Skin epidermis (tissue), 12 donors: Measurements from ENCODE around the gene MMUT.
"Not testable (repeated sequence)": the region's sequence is repeated elsewhere in the genome, so short reads cannot be mapped to it uniquely, and the experiment has no call there.

Source experiments
- H3K27ac ChIP-seq, 21 experiments: fragments of 200-600 bp; sonication (generic) in 11 of 21; one replicate each; pipeline ENCODE4 v1.5.0; 2020; ENCODE audit warnings: mild to moderate bottlenecking in 3 of 21, inconsistent platforms in 2 of 21, moderate library complexity in 2 of 21
- H3K4me3 ChIP-seq, 7 experiments: fragments of 200-600 bp; sonication (generic) in 2 of 7; one replicate each; pipeline ENCODE4 v1.5.0; 2020; ENCODE audit warnings: inconsistent platforms in 2 of 7, mild to moderate bottlenecking in 2 of 7, moderate library complexity in 1 of 7

MMUT gene

DNA sequence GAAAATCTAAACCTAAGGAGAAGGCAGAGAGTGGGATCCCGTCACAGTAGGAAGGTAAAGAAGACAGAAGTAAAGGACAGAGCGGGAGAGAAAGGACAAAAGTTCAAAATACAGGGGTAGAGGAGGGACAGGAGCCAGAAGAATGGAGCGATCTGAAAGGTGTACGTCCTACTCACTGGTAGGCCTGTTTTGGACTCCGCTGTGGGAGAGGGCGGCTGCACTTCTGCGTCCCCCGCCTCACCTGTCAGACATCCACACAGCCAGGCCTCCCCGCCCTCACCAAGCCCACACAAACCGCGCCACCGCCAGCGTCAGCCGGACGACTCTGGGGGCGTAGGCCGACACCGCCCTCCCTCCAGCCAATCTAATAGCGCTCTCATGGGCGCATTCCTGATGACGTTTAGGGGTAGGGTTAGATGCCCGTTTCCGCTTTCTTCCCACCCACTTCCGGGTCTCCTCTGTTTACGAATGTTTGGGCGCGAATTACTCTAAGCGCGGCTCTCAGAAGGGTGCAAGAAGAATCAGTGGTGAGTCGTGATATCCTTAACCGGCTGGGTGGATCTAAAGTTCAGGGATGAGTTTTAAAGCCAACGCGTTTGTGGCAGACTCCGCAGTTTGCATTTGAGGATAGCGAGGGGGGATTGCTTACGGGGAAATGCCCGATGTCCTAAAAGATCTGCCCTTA, at the start of gene MMUT, which contains the start of gene CENPQ:
TSS of gene MMUT (minus strand) at position 327 of the 685 bp plus-strand sequence. CDS start 3,787 bp downstream, outside the sequence.
TSS of gene CENPQ (plus strand) at position 444 of the 685 bp plus-strand sequence. CDS start 6,807 bp downstream, outside the sequence.
- Histone ChIP-seq H3K4me3 (peak within 1 kb of the TSS; percentile 55 to 81 (median 73)), H3K27ac (peak within 1 kb of the TSS; percentile 33 to 95 (median 85))

GRCh38 chr6:49509342-49509741, 46.3 kb upstream of the MMUT start:
- no peak overlapping the region for H3K27ac ChIP-seq
- no peak overlapping the region for H3K4me3 ChIP-seq

- H3K27ac ChIP-seq = no peak overlapping the region
- H3K4me3 ChIP-seq = no peak overlapping the region
These were observed 43.6 kb upstream of the MMUT start for GRCh38 chr6:49506569-49507111.

DNA sequence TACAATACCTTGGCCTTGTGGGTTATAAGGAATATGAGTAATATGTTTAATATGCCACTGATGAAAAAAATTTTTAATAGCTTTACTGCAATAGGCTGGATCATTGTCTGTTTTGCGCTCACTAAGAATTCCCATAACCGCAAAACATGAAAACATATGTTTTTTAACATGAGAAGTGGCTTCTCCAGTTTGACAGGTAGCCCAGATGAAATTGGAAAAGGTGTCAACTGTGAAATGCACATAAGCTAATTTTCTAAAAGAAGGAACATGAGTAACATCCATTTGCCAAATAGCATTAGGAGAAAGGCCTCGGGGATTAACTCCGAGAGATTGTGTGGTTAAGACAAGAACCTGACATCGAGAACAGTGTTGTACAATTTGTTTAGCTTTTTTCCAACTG, 41.6 kb upstream of the MMUT start:
- H3K4me3 ChIP-seq = no peak overlapping the region
- H3K27ac ChIP-seq = no peak overlapping the region

GRCh38 chr6:49499623-49500022, 36.6 kb upstream of the MMUT start, which contains the start of gene GLYATL3:
Gene GLYATL3 (plus strand): TSS chr6:49499923. CDS start chr6:49511991, 12,068 bp downstream.
- no peak within 1 kb of the TSS for H3K27ac ChIP-seq

GRCh38 chr6:49499126-49499525, 36.1 kb upstream of the MMUT start:
- Histone ChIP-seq H3K4me3 (no peak overlapping the region), H3K27ac (no peak overlapping the region)

More at GRCh38 chr6:49499623-49500022, 36.6 kb upstream of the MMUT start, which contains the start of gene GLYATL3:
- no peak within 1 kb of the TSS for H3K4me3 ChIP-seq

GRCh38 chr6:49497304-49497703, 34.3 kb upstream of the MMUT start:
- no peak overlapping the region for H3K27ac ChIP-seq
- H3K4me3 ChIP-seq = no peak overlapping the region

GRCh38 chr6:49490633-49491032, 27.6 kb upstream of the MMUT start:
- H3K4me3 ChIP-seq = no peak overlapping the region
- no peak overlapping the region for H3K27ac ChIP-seq

- not testable (repeated sequence) for H3K4me3 ChIP-seq, H3K27ac ChIP-seq
These were observed 20.3 kb upstream of the MMUT start for GRCh38 chr6:49483380-49483779.

DNA sequence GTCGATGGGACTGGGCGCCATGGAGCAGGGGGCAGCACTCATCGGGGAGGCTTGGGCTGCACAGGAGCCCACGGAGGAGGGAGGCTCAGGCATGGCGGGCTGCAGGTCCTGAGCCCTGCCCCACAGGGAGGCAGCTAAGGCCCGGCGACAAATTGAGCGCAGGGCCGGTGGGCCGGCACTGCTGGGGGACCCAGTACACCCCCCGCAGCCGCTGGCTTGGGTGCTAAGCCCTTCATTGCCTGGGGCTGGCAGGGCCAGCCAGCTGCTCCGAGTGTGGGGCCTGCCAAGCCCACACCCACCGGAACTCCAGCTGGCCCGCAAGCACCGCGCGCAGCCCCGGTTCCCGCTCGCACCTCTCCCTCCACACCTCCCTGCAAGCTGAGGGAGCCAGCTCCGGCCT, 18.8 kb upstream of the MMUT start:
- not testable (repeated sequence) for H3K27ac ChIP-seq, H3K4me3 ChIP-seq

- no peak overlapping the region for H3K4me3 ChIP-seq
These were observed 16.4 kb upstream of the MMUT start for GRCh38 chr6:49479308-49479970.

GRCh38 chr6:49476564-49476963, 13.5 kb upstream of the MMUT start:
- not testable (repeated sequence) for H3K4me3 ChIP-seq, H3K27ac ChIP-seq

More at GRCh38 chr6:49479308-49479970, 16.4 kb upstream of the MMUT start:
- H3K27ac ChIP-seq = no peak overlapping the region

DNA sequence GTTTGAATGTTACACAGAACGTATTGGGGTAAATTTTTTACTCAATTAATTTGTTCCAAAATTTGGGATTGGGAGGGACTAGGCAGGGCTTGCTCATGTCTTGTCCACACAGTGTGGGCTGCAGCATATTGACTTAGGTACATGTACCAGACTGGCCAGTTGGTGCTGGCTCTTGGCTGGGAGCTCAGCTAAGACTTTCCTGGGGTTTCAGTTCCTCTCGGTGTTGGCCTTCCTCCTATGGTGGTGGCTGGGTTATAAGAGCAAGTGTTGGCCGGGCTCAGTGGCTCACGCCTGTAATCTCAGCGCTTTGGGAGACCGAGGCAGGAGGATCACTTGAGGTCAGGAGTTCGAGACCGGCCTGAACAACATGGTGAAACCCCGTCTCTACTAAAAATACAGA, 5.0 kb upstream of the MMUT start:
- Histone ChIP-seq H3K27ac (no peak overlapping the region), H3K4me3 (no peak overlapping the region)

- Histone ChIP-seq H3K4me3 (no peak overlapping the region), H3K27ac (no peak overlapping the region)
These were observed 1.6 kb upstream of the MMUT start for GRCh38 chr6:49464691-49465090.

GRCh38 chr6:49463612-49463967, 537 bp upstream of the MMUT start:
- H3K4me3 ChIP-seq = peak overlapping the region; percentile 55 to 81 (median 73)
- peak overlapping the region in 18 of 21 experiments; percentile 42 to 93 (median 86) for H3K27ac ChIP-seq

GRCh38 chr6:49462599-49462926, 490 bp downstream of the MMUT start:
- H3K27ac ChIP-seq = peak overlapping the region; percentile 33 to 95 (median 85)
- peak overlapping the region; percentile 55 to 81 (median 73) for H3K4me3 ChIP-seq

GRCh38 chr6:49462071-49462470, 982 bp downstream of the MMUT start:
- H3K27ac ChIP-seq = peak overlapping the region in 7 of 21 experiments; percentile 80 to 95 (median 89)
- peak overlapping the region in 6 of 7 experiments; percentile 60 to 81 (median 76) for H3K4me3 ChIP-seq

DNA sequence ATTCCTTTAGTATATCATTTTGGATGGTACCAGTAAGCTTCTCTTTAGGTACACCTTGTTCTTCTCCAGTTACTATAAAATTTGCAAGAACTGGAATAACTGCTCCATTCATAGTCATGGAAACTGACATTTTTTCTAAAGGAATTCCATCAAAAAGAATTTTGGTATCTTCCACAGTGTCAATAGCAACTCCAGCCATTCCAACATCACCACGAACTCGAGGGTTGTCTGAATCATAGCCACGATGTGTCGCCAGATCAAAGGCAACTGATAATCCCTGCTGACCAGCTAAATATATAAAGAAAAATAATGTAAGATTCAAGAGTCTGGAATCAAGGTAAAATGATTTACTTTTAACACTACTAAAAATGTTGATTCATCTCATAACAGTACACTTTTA, 5.3 kb downstream of the MMUT start:
- no peak overlapping the region for H3K27ac ChIP-seq

GRCh38 chr6:49454787-49455709, 8.0 kb downstream of the MMUT start:
- Histone ChIP-seq H3K27ac (no peak overlapping the region), H3K4me3 (no peak overlapping the region)

More for the DNA sequence above, 5.3 kb downstream of the MMUT start:
- no peak overlapping the region for H3K4me3 ChIP-seq

- H3K4me3 ChIP-seq = no peak overlapping the region
- H3K27ac ChIP-seq = no peak overlapping the region
These were observed 9.8 kb downstream of the MMUT start for GRCh38 chr6:49453221-49453620.
